ENCODE data around the gene KDM5A. TPM values are rescaled to one million over a fixed set of nuclear protein-coding genes. Genes with fewer than 3 reads are reported as not detected.

KDM5A gene
- total and polyA plus RNA-seq, 2 experiments from 2014 or later: 47.1 to 48.3 TPM

DNA sequence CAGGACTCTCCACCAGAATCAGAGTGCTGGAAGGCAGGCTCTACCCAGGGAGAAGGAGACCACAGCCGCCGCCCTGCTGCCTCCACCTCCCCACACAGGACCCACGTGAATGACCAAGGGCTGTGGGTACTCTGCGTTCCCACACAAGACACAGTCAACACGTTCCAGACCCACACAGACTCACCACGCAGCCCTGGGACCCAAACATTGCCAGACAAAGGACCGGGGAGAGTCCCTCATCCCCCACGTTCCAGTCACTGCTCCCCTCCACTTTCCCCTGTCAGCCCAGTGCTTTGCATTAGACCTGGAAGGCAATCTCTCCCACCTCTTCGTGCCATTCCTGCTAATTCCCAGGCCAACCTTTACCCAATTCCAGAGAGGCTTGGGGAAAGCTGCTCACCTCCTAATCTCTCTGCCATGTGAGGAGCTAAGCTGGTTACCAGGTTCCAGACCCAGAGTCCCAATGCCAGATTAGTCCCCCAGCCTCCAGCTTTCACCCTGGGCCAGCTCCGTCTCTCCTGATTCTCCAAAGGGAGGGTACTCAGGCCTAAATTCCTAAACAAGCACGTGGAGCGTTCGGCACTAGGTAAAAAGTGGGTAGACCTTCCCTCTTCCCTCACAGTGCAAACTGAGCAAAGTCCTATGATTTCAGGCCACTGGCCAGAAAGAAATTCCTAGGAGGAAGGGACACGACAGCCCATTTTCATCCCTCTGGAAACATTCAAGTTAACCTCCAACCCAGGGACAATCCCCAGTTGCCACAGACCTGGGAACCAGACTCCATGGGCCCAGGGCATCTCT, 131.4 kb downstream of the KDM5A start (continued):
- TF ChIP-seq, protein P1, sequence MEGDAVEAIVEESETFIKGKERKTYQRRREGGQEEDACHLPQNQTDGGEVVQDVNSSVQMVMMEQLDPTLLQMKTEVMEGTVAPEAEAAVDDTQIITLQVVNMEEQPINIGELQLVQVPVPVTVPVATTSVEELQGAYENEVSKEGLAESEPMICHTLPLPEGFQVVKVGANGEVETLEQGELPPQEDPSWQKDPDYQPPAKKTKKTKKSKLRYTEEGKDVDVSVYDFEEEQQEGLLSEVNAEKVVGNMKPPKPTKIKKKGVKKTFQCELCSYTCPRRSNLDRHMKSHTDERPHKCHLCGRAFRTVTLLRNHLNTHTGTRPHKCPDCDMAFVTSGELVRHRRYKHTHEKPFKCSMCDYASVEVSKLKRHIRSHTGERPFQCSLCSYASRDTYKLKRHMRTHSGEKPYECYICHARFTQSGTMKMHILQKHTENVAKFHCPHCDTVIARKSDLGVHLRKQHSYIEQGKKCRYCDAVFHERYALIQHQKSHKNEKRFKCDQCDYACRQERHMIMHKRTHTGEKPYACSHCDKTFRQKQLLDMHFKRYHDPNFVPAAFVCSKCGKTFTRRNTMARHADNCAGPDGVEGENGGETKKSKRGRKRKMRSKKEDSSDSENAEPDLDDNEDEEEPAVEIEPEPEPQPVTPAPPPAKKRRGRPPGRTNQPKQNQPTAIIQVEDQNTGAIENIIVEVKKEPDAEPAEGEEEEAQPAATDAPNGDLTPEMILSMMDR (conservative IDR thresholded peaks at IDR 0.05; ENCODE audit: low read depth in 2 of 2): no peak
- TF ChIP-seq, protein P2, sequence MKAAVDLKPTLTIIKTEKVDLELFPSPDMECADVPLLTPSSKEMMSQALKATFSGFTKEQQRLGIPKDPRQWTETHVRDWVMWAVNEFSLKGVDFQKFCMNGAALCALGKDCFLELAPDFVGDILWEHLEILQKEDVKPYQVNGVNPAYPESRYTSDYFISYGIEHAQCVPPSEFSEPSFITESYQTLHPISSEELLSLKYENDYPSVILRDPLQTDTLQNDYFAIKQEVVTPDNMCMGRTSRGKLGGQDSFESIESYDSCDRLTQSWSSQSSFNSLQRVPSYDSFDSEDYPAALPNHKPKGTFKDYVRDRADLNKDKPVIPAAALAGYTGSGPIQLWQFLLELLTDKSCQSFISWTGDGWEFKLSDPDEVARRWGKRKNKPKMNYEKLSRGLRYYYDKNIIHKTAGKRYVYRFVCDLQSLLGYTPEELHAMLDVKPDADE (IDR thresholded peaks at IDR 0.05): no peak
- TF ChIP-seq, protein P3, sequence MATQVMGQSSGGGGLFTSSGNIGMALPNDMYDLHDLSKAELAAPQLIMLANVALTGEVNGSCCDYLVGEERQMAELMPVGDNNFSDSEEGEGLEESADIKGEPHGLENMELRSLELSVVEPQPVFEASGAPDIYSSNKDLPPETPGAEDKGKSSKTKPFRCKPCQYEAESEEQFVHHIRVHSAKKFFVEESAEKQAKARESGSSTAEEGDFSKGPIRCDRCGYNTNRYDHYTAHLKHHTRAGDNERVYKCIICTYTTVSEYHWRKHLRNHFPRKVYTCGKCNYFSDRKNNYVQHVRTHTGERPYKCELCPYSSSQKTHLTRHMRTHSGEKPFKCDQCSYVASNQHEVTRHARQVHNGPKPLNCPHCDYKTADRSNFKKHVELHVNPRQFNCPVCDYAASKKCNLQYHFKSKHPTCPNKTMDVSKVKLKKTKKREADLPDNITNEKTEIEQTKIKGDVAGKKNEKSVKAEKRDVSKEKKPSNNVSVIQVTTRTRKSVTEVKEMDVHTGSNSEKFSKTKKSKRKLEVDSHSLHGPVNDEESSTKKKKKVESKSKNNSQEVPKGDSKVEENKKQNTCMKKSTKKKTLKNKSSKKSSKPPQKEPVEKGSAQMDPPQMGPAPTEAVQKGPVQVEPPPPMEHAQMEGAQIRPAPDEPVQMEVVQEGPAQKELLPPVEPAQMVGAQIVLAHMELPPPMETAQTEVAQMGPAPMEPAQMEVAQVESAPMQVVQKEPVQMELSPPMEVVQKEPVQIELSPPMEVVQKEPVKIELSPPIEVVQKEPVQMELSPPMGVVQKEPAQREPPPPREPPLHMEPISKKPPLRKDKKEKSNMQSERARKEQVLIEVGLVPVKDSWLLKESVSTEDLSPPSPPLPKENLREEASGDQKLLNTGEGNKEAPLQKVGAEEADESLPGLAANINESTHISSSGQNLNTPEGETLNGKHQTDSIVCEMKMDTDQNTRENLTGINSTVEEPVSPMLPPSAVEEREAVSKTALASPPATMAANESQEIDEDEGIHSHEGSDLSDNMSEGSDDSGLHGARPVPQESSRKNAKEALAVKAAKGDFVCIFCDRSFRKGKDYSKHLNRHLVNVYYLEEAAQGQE (IDR thresholded peaks at IDR 0.05; ENCODE audit: unreplicated experiment): no peak

DNA sequence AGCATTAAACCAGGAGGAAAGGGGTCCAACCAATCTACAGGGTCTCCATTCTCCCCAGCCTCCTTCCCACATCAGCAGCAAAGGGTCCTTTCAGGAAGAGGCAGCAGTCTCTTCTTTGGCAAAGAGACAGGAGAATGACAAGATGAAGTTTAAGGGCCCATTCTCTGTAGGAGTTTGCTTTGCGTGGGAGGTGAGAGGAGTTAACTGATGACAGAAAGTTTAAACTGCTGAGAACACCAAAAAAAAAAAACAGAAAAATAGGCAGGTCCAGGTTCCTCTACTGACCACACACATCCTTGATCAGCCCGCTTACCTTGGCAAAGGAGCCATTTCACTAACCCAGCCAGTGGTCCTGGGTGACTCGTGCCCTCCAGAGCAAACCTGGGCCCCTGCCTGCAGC, 132.2 kb downstream of the KDM5A start:
- Histone ChIP-seq H3K9me2 (ENCODE audit: insufficient read depth) (no peaks in the 10 kb centered on the region; the same call in 1 of the 2 replicates), H3K4me3 (no peak overlapping the region), H3K79me2 (replicated peaks; ENCODE audit: insufficient read depth) (no peaks in the 10 kb centered on the region), H3K4me2 (no peak overlapping the region), H3K27ac (ENCODE audit: low read depth) (no peak overlapping the region), H3K4me1 (ENCODE audit: insufficient read depth) (no peaks in the 10 kb centered on the region), H4K20me1 (replicated peaks; ENCODE audit: insufficient read depth) (no peaks in the 10 kb centered on the region), H3K36me3 (ENCODE audit: insufficient read depth) (no peaks in the 10 kb centered on the region), H3F3A (replicated peaks; ENCODE audit: low read depth) (no peaks in the 10 kb centered on the region), H2AFZ (no peak overlapping the region), H3K27me3 (ENCODE audit: insufficient read depth) (no peaks in the 10 kb centered on the region)
- Mint-ChIP-seq H3K4me1 (peaks cover 12% of the 10 kb centered on the region), H3K36me3 (ENCODE audit: low read depth) (no peaks in the 10 kb centered on the region), H3K27me3 (ENCODE audit: insufficient read depth, low read depth, poor library complexity) (peaks cover 8% of the 10 kb centered on the region), H3K4me3 (no peak overlapping the region), H3K27ac (no peak overlapping the region), H3K9me3 (no peaks in the 10 kb centered on the region)
- ATAC-seq (no peak), DNase-seq (ENCODE audit: low spot score) (no peak)
- TF ChIP-seq JUNB (IDR thresholded peaks at IDR 0.05; ENCODE audit: unreplicated experiment) (no peak), EZH2phosphoT487 (IDR thresholded peaks at IDR 0.05; ENCODE audit: unreplicated experiment) (no peak), ZNF114 (CRISPR knock-in tag; IDR thresholded peaks at IDR 0.05) (no peak), POLR2AphosphoS5 (IDR thresholded peaks at IDR 0.05; ENCODE audit: low read depth) (no peak), ZNF331 (CRISPR knock-in tag; IDR thresholded peaks at IDR 0.05; ENCODE audit: low read depth) (no peak), CREB1 (CRISPR knock-in tag; IDR thresholded peaks at IDR 0.05; ENCODE audit: low read depth) (no peak), STAT1 (IDR thresholded peaks at IDR 0.05; ENCODE audit: unreplicated experiment) (no peak), EZH2 (IDR thresholded peaks at IDR 0.05; ENCODE audit: low read depth, unreplicated experiment) (no peak), NANOG (IDR thresholded peaks at IDR 0.05; ENCODE audit: borderline replicate concordance) (no peak)
- TF ChIP-seq, protein P2 (IDR thresholded peaks at IDR 0.05): no peak
- TF ChIP-seq, protein P3 (IDR thresholded peaks at IDR 0.05; ENCODE audit: unreplicated experiment): no peak
- TF ChIP-seq, protein P1 (conservative IDR thresholded peaks at IDR 0.05; ENCODE audit: low read depth in 2 of 2): no peak
